ENCODE results near the gene MYH7B.

MYH7B gene

GRCh38 chr20:34955231-34956040, at the start of gene MYH7B, which contains the start of gene GSS:
Gene MYH7B (plus strand): TSS chr20:34955868. CDS start chr20:34978006, 22,138 bp downstream.
Gene GSS (minus strand): TSS chr20:34955806. CDS start chr20:34951852, 3,954 bp downstream.
- peak; percentile 99 for DNase-seq

DNA sequence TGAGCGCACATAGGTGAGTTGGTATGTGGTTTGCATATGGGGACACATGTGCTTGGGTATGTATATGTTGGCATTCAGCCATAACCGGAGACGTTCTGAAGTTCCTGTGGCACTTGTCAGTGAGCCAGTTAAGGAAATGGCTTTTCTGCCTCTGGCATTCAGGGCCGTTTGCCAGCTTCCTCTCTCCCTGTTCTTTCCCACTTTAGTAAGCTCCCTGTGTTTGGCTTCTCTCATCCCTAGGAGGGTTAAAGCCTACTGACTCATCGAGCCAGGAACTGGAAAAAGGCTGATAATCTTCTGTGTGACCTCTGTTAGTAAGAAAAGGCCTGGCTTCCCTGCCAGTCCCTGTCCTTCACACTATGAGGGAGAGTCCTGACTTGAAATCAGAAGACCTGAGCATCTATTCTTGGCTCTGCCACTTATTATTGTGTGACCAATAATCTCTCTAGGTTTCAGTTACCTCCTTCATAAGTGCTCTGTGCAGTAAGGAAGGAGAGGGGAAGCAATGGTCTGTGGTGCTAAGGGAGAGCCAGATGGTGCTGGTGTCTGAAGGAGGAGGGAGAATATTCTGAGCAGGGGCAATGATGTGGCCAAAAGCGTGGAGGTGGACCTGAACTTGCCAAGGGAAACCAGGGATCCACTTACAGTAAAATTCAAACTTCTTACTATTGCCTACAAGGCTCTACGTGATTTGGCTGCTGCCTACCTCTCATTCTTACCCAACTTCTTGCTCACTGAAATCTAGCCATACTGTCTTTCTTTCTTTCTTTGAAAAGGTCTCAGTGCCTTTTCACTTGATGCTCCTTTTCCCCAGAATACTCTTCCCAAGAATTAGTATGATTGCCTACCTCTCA, 47.8 kb upstream of the MYH7B start:
- DNase-seq = no peak

GRCh38 chr20:34915131-34915530, 40.5 kb upstream of the MYH7B start:
- DNase-seq = no peak

DNA sequence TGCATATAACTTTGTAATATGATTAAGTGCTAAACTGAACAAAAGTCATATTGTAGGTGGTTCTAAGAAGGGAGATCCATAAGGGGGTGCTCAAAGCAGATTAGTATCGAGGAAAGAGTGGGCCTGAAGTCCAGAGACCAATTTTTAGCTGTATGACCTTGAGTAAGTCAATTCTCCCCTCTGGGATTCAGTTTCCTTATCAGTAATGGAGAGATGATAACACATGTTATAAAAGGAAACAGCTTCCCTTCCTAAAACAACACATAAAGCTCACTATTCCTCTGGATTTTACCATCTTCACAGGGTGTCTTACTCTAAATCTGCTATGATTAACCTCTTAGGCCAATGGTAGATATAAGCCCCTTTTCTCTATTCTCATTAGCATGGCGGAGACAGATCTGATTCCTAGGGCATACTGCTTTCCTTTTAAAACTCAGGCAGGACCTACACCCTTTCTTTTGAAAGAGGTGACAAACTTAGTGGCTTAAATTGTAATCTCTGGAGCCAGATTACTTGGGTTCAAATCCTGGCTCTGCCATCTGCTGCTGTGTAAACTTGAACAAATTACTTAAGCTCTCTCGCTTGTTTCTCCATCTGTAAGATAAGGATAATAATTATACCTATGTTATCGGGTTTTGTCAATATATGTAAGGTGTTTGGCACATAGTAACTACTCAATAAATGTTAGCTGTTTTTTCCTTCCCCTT, 39.8 kb upstream of the MYH7B start:
- no peak for DNase-seq

GRCh38 chr20:34916774-34917354, 38.8 kb upstream of the MYH7B start:
- no peak for DNase-seq

DNA sequence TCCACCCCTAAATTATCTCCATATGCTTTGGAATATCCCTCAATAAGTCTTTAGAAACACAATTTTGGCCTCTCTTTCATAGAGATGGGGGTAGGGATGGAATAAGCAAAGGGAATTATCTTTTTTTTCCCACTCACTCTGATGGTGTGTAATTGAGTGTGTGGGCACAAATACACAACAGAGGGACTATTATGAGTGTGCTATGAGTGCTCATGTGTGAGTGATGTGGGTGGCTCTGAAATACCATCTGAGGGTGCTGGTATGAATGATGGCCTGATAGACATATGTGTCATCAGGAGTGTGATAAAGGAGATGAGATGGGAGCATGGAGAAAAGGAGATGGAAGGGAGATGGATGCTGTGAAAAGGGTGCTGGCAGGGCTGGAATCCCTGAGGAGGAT, 35.6 kb upstream of the MYH7B start:
- no peak for DNase-seq

GRCh38 chr20:34921436-34921835, 34.2 kb upstream of the MYH7B start:
- no peak for DNase-seq

DNA sequence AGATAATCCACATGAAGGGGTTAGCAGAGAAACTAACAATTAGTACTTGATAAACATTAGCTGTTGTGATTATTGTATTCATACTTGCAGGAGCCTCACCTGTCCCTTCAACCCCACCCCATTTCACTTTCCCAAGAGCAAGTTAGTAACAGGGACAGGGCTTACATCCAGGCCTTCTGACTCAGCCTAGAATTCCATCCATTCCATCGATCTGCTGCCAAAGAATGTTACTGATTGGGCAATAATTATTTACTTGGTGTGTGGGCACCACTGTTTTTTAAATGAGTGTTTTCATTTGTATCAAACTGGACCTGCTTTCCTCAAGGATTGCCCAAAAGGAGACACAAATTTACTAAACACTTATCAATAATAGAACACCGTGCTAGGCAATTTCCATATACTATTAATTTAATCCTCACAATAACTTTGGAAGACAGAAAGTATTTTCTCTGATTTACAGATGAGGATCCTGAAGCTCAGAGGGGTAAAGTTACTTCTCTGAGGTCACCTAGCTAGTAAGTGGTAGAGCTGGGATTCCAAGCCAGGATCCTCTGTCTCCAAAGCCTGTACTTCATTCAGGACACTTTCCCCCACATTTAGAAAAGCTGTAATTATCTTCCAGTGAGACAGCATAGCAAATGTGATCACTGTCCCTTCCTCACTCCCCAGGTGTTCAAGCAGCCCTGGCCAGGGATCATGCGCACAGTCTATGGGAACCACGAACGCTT, 32.9 kb upstream of the MYH7B start:
- no peak for DNase-seq

DNA sequence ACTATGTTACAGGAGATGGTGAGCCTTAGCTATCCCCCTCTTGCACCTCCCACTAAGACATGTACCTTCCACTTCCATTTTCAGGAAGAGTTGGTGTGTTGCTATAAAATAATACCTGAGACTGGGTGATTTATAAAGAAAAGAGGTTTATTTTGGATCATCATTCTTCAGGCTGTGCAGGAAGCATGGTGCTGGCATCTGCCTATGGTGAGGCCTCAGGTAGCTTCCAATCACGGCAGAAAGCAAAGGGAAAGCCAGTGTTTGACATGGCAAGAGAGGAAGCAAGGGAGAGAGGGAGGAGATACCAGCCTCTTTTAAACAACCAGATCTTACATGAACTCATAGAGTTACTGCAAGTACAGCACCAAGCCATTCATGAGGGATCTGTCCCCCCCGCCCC, 32.3 kb upstream of the MYH7B start:
- no peak for DNase-seq

DNA sequence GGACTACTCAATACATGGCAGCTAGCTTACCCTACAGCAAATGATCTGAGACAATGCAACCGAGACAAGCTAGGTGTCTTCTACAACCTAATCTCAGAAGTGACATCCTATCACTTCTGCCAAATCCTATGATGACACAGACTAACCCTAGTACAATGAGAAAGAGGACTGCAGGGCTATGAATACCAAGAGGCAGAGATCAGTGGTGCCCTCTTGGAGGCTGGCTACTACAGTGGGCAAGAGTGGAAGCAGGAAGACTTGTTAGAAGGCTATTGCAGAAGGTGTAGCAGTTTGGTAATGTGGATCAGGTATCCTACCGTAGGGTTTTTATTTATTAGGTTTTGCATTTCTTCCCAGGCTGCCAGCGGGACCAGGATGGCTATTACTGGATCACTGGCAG, 30.3 kb upstream of the MYH7B start:
- no peak for DNase-seq

DNA sequence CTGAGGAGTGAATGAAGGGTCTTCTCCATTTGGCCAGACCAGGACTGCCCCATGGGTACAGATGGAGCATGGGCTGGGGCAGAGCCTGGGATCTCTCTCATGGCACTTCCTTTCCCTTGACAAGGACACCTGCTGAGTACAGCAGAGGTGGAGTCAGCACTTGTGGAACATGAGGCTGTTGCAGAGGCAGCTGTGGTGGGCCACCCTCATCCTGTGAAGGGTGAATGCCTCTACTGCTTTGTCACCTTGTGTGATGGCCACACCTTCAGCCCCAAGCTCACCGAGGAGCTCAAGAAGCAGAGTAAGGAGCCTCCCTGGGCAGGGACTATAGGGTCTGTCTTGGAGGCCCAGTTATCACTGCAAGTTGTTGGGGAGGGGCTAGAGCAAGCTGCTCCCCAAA, 29.7 kb upstream of the MYH7B start:
- no peak for DNase-seq

DNA sequence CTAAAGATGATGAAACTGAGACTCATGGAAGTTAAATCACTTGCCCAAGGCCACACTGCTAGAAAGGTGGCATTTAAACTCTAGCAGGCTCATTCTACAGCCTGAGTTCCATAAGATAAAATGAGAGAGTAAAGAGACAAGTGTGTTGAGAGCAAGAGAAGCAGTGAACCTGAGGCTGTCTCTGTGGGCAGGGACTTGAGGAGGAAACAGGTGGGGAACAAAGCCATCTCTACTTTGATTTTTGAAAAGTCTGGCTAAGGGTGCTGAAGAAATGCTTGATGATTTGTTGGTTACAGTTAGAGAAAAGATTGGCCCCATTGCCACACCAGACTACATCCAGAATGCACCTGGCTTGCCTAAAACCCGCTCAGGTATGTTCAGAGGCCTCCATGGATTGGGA, 29.1 kb upstream of the MYH7B start:
- no peak for DNase-seq

GRCh38 chr20:34927736-34928135, 27.9 kb upstream of the MYH7B start:
- no peak for DNase-seq

DNA sequence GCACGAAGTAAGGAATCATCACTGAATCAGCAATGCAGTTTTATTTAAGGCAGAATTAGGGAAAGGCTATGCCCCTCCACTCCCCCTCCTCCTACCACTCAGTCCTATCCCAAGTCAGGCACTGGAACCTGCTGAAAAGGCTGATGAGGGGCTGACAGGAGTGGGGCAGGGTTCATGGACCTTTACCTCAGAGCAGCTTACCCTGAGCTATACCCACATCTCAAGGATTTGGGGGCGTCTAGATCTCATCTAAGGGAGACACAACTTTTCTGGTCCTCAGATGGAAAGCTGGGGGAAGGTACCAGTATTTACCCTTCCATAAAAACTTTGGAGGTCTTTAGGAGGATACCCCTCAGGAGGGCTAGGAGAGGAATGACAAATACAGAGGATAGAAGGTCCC, 27.3 kb upstream of the MYH7B start:
- no peak for DNase-seq

DNA sequence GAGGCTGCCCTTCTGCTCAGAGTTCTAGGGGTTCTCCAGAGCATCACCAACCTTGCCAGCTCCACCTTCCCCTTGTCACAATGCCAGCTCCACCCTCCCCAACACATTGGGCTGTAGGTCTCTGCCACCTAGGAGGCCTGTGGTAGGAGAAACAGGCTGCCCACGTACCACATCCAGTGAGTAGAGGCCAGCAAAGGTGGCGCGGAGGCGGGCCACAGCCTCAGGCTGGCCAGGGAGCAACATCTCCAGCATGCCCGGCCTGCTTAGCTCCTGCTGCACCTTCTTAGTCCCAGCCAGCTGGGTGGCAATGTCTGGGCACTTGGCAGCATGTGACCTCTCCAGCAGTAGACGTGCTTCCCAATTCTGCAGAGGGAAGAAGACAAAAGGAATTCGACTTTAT, 23.9 kb upstream of the MYH7B start:
- no peak for DNase-seq

GRCh38 chr20:34938466-34939163, 17.1 kb upstream of the MYH7B start:
- no peak for DNase-seq

- no peak for DNase-seq
These were observed 15.6 kb upstream of the MYH7B start for GRCh38 chr20:34940081-34940481.

GRCh38 chr20:34941226-34941625, 14.4 kb upstream of the MYH7B start:
- DNase-seq = no peak

DNA sequence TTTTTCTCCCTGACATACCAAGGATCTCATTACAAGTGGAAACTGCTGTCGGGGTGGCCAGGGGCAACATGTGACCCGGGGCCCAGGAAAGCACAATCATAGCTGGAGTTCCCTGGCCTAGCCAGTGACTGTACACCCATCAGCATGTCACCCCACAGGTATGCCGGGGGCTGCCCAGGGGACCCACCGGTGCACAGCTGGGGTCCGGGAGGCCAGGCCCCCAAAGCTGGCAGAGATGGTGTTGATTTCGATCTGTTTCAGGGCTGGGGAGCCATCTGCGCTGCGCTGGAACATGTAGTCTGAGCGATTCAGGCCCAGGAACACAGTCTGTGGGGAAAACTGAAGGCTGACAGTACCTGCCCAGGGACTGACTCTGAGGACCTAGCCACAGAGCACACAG, 13.4 kb upstream of the MYH7B start:
- no peak for DNase-seq

- DNase-seq = no peak
These were observed 11.7 kb upstream of the MYH7B start for GRCh38 chr20:34943808-34944567.
